IPS-18a (cell line): ENCODE results near the gene KCND1.

Experiments
- H3K27ac ChIP-seq: one replicate; pipeline ENCODE4 v1.5.1; 2013; ENCODE audit warnings: low read length
- H3K27me3 ChIP-seq: one replicate; pipeline ENCODE4 v1.6.1; 2013; ENCODE audit warnings: mild to moderate bottlenecking, low read length; ENCODE audit not compliant: control insufficient read depth, insufficient read depth
- H3K36me3 ChIP-seq: one replicate; pipeline ENCODE4 v1.6.1; 2013; ENCODE audit warnings: low read depth, low read length; ENCODE audit not compliant: control insufficient read depth
- H3K4me1 ChIP-seq: one replicate; pipeline ENCODE4 v1.6.1; 2013; ENCODE audit warnings: low read depth, low read length; ENCODE audit not compliant: control insufficient read depth
- H3K4me3 ChIP-seq: one replicate; pipeline ENCODE4 v1.5.1; 2013; ENCODE audit warnings: low read length
- H3K9ac ChIP-seq: one replicate; pipeline ENCODE4 v1.6.1; 2013; ENCODE audit warnings: mild to moderate bottlenecking, low read length, moderate library complexity
- H3K9me3 ChIP-seq: one replicate; pipeline ENCODE4 v1.6.1; 2013; ENCODE audit warnings: low read depth, low read length; ENCODE audit not compliant: control insufficient read depth

KCND1 gene

DNA sequence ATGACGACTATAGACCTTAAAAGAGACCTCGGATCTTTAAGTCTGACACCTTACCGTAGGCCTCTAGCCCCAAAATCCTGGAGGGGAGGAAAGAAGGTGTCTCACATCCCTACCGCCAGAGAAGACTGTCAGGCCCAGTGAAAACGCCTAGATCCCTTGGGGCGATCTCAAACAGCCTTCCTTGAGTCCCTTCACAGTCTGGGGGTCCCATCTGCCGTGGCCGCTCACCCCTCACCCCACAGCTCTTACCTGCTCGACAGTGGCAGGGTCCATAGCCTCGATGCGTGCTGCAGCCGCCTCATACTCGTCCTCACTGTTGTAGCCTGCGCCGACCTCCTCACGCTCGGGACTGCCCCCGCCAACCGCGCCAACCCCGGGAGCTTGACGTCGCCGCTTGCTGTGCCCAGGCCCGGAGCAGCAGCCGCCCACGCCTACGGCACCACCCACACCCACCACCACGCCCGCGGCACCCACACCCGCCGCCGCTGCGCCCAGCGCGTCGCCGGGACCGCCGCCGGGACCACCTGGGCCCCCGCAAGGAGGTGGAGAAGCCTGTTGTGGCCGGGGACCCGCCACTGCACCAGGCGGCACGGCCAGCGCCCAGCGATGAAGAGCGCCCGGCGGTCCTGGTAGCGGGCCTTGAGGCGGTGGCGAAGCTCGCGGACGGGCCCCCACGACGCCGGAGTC is 14.8 kb downstream of the KCND1 start:
- no peaks in the 10 kb centered on the region for H3K4me1 ChIP-seq
- H3K4me3 ChIP-seq, result peak overlapping the region; percentile 60
- H3K27me3 ChIP-seq, result no peaks in the 10 kb centered on the region
- peaks cover 11% of the 10 kb centered on the region for H3K36me3 ChIP-seq
- no peak overlapping the region for H3K27ac ChIP-seq
- peak overlapping the region; percentile 60 for H3K9ac ChIP-seq
- H3K9me3 ChIP-seq, result peaks cover 13% of the 10 kb centered on the region

DNA sequence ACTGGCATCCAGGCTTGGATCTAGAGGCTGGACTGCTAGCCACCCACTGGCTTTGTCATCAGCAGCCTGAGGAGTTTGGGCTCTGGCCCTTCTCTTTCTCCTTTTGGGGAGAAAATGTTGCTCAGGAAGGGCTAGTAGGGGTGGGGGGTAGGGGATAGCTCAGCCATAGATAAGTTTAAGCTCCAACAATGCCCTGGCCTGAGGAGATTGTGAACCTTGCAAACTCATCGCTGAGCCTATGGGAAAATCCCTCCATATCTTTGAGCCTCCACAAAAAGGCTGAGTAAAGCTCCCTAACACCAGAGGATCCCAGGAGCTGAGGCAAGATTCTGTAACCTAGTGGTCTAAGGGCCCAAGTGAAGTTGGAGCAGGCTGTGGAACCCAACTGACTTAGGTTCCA is 23.1 kb downstream of the KCND1 start:
- H3K4me3 ChIP-seq, result no peak overlapping the region
- no peak overlapping the region for H3K27ac ChIP-seq
- no peaks in the 10 kb centered on the region for H3K9me3 ChIP-seq
- H3K36me3 ChIP-seq, result peaks cover 3% of the 10 kb centered on the region
- no peak overlapping the region for H3K9ac ChIP-seq
- H3K27me3 ChIP-seq, result no peaks in the 10 kb centered on the region
- no peaks in the 10 kb centered on the region for H3K4me1 ChIP-seq

DNA sequence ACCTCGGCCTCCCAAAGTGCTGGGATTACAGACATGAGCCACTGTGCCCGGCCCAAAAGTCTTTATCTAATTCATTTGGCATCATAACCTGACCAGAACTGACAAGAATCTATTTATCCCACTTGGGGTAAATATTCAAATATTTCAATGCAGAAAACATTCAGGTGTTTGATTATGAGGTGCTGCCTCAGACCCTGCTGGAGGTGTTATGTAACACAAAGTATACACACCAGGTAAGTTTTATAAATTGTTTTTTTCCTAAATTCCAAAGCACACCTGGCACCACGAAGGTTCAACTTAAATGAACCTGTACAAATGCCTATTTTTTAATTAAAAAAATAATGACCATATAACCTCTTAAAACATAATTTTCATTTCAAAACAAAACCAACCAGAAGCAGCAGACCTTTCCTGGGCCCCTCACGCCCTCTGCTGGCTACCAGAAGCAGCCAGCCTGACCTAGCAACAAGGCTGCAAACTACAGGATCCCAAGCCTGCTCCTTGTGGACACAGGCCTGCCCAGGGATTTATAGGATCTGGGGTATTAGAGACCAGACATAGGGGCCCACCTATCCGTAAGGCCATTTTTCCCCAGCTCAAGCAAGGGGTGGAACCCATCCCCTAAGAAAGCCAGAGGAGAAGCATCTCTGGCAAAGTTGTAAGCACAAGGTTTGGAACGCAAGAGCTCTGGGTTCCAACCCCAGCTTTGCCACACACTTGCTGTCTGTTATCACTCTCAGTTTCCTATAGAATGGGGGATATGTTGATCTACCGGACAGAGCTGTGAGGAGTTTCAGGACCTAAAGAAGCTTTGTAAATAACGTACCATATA is 25.9 kb downstream of the KCND1 start:
- Histone ChIP-seq H3K27me3 (no peaks in the 10 kb centered on the region), H3K27ac (no peak overlapping the region), H3K36me3 (peaks cover 5% of the 10 kb centered on the region), H3K4me3 (no peak overlapping the region), H3K4me1 (no peaks in the 10 kb centered on the region), H3K9ac (no peak overlapping the region), H3K9me3 (no peaks in the 10 kb centered on the region)

- Histone ChIP-seq H3K4me1 (peaks cover 3% of the 10 kb centered on the region), H3K27me3 (no peaks in the 10 kb centered on the region)
Measured at GRCh38 chrX:48942895-48943294, 28.7 kb downstream of the KCND1 start.

GRCh38 chrX:48940404-48940955 is 31.2 kb downstream of the KCND1 start:
- Histone ChIP-seq H3K4me3 (no peak overlapping the region), H3K27me3 (no peaks in the 10 kb centered on the region), H3K27ac (no peak overlapping the region), H3K4me1 (peaks cover 9% of the 10 kb centered on the region), H3K9me3 (no peaks in the 10 kb centered on the region), H3K36me3 (peaks cover 11% of the 10 kb centered on the region), H3K9ac (no peak overlapping the region)

More at GRCh38 chrX:48942895-48943294, 28.7 kb downstream of the KCND1 start:
- H3K27ac ChIP-seq, result no peak overlapping the region
- H3K9me3 ChIP-seq, result no peaks in the 10 kb centered on the region
- no peak overlapping the region for H3K9ac ChIP-seq
- no peak overlapping the region for H3K4me3 ChIP-seq
- peaks cover 11% of the 10 kb centered on the region for H3K36me3 ChIP-seq

- Histone ChIP-seq H3K27ac (no peak overlapping the region), H3K27me3 (no peaks in the 10 kb centered on the region), H3K36me3 (peaks cover 18% of the 10 kb centered on the region), H3K4me1 (peaks cover 9% of the 10 kb centered on the region), H3K9ac (no peak overlapping the region), H3K4me3 (no peak overlapping the region), H3K9me3 (no peaks in the 10 kb centered on the region)
Measured at GRCh38 chrX:48939524-48940228, 32.0 kb downstream of the KCND1 start.

DNA sequence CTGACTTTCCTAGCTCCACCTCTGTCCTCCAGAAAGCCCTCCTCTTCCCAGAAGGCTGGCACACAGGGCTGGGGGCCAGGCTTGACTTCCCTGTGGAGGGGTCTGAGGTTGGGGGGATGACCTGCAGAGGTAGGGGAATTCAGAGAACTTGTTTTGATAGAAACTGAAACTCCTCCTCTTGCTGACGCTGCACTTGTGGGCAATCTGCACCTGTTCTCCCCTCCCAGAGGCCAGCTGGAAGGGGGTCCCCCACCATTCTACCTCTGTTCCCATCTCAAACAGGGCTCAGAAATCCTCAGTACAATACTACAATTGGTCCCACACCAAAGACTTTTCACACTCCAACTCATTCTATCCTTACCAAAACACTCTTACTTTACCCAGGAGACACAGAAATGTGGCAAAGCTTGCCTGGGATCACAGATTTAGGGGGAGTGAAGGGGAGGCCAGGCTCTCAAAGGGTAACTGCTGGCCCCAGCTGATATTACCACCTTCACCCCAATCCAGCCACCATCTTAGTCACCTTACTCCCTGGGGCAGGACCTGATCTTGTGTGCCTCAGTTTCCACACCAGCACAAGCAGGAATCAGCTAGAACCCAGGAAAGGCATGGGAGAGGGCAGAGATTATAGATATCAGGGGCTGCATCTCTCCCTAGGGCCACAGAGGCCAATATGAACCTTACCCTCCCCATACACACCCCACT is 32.8 kb downstream of the KCND1 start:
- H3K27me3 ChIP-seq, result no peaks in the 10 kb centered on the region
- no peak overlapping the region for H3K4me3 ChIP-seq
- H3K9me3 ChIP-seq, result no peaks in the 10 kb centered on the region
- peaks cover 9% of the 10 kb centered on the region for H3K4me1 ChIP-seq
- no peak overlapping the region for H3K9ac ChIP-seq
- no peak overlapping the region for H3K27ac ChIP-seq
- peaks cover 26% of the 10 kb centered on the region for H3K36me3 ChIP-seq

- Histone ChIP-seq H3K4me1 (peaks cover 9% of the 10 kb centered on the region), H3K36me3 (peaks cover 31% of the 10 kb centered on the region), H3K9ac (no peak overlapping the region), H3K27ac (no peak overlapping the region), H3K9me3 (no peaks in the 10 kb centered on the region), H3K4me3 (peak overlapping the region; percentile 22), H3K27me3 (no peaks in the 10 kb centered on the region)
Measured at GRCh38 chrX:48937054-48937907, 34.4 kb downstream of the KCND1 start.

GRCh38 chrX:48936429-48937053 is 35.1 kb downstream of the KCND1 start:
- Histone ChIP-seq H3K9ac (no peak overlapping the region), H3K27me3 (no peaks in the 10 kb centered on the region), H3K4me3 (no peak overlapping the region), H3K4me1 (peaks cover 9% of the 10 kb centered on the region), H3K36me3 (peaks cover 31% of the 10 kb centered on the region), H3K27ac (no peak overlapping the region), H3K9me3 (no peaks in the 10 kb centered on the region)

DNA sequence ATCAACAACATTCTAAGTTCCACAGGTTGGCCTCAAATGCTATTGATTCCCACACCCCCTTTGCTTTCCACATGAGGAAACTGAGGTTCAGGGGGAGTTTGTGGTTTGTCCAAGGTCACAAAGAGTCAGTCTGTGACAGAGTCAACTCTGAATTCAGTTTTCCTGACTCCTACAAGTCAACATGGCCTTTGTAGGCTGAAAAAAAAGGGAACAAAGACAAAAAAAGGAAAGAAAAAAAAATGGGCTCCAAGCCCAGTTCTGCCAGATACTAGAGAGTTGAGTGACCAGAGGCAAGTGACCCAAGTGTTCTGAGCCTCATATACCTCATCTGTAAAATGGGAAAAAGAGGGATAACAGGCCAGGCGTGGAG is 36.4 kb downstream of the KCND1 start:
- Histone ChIP-seq H3K9ac (no peak overlapping the region), H3K4me1 (peaks cover 9% of the 10 kb centered on the region), H3K27ac (no peak overlapping the region), H3K9me3 (no peaks in the 10 kb centered on the region), H3K27me3 (no peaks in the 10 kb centered on the region), H3K36me3 (peaks cover 33% of the 10 kb centered on the region), H3K4me3 (no peak overlapping the region)
